Endothelial cell of umbilical vein (primary cell): ENCODE data around the gene ZNF44. TPM values are rescaled to one million over a fixed set of nuclear protein-coding genes. Genes with fewer than 3 reads are reported as not detected.

ENCODE experiments used
- BruUV-seq: library from RNA; stranded (reverse); fragments of 400-500 nt; replicated peaks from 2 replicates; lab custom pipeline; 2021; lab: Mats Ljungman, UMichigan
- CTCF ChIA-PET: fragments of 300-600, 350-600 bp; sonication (Branson Sonifier 250); formaldehyde crosslinking; loops from one replicate; lab custom pipeline; 2021; ENCODE audit warnings: antibody characterized with exemption, inconsistent platforms; lab: Charles Lee
- POLR2A ChIA-PET: fragments of 300-600, 350-600 bp; sonication (Branson Sonifier 250); formaldehyde crosslinking; loops from one replicate; lab custom pipeline; 2021; ENCODE audit warnings: antibody characterized with exemption, inconsistent platforms; lab: Charles Lee
- DNase-seq: peaks from one replicate; pipeline ENCODE4 v3.0.0-alpha.2; 2011; ENCODE audit warnings: low read depth, low spot score
- FAIRE-seq: peaks from 2 replicates; lab custom pipeline; 2011; peaks lifted over from hg19 to GRCh38; lab: Jason Lieb, UNC
- H2AFZ ChIP-seq: 2 replicates; pipeline ENCODE4 v1.6.0; 2012; ENCODE audit warnings: low read depth, low read length, control low read depth, inconsistent platforms
- H3K27ac ChIP-seq: 2 replicates; pipeline ENCODE4 v1.5.1; 2011; ENCODE audit warnings: low read depth, mild to moderate bottlenecking, control low read depth, low read length, moderate library complexity; ENCODE audit not compliant: insufficient read depth
- H3K27me3 ChIP-seq, 2 experiments: 2 replicates each; pipeline versions ENCODE4 v1.6.0 to v1.6.1; 2011; ENCODE audit warnings: low read length in 2 of 2, mixed read lengths in 1 of 2; ENCODE audit not compliant: control insufficient read depth in 2 of 2, insufficient read depth in 2 of 2
- H3K36me3 ChIP-seq, 2 experiments: 2 replicates in 1 of 2; 3 replicates in 1 of 2; pipeline ENCODE4 v1.5.1; 2011; ENCODE audit warnings: low read length in 2 of 2, mild to moderate bottlenecking in 1 of 2, moderate library complexity in 1 of 2; ENCODE audit not compliant: control insufficient read depth in 2 of 2, insufficient read depth in 2 of 2; ENCODE audit errors: extremely low read depth in 1 of 2
- H3K4me1 ChIP-seq: 3 replicates; pipeline ENCODE4 v1.5.1; 2011; ENCODE audit warnings: mild to moderate bottlenecking, low read length; ENCODE audit not compliant: control insufficient read depth, insufficient read depth; ENCODE audit errors: extremely low read depth
- H3K4me2 ChIP-seq: 2 replicates; pipeline ENCODE4 v1.6.1; 2011; ENCODE audit warnings: low read length, control low read depth, mixed read lengths; ENCODE audit not compliant: insufficient read depth
- H3K4me3 ChIP-seq, 3 experiments: fragments of 200-600 bp in 1 of 3; sonication (generic), shearing (Covaris generic) in 1 of 3; replicated peaks in 1 of 3; 2 replicates each; pipeline ENCODE4 v1.5.1; 2011 to 2016; ENCODE audit warnings: control low read depth in 3 of 3, low read length in 3 of 3, mild to moderate bottlenecking in 2 of 3, inconsistent platforms in 1 of 3, low read depth in 1 of 3, moderate library complexity in 1 of 3; ENCODE audit not compliant: insufficient read depth in 1 of 3
- H3K79me2 ChIP-seq: 2 replicates; pipeline ENCODE4 v1.6.0; 2012; ENCODE audit warnings: low read length, inconsistent platforms; ENCODE audit not compliant: control insufficient read depth, insufficient read depth
- H3K9ac ChIP-seq: replicated peaks from 2 replicates; pipeline ENCODE3; 2011; ENCODE audit warnings: low read length, control low read depth; ENCODE audit not compliant: insufficient read depth; ENCODE audit errors: extremely low read depth
- H3K9me1 ChIP-seq: replicated peaks from 3 replicates; pipeline ENCODE4 v1.6.0; 2011; ENCODE audit warnings: mild to moderate bottlenecking, low read length; ENCODE audit not compliant: control insufficient read depth, insufficient read depth; ENCODE audit errors: extremely low read depth
- H3K9me3 ChIP-seq: replicated peaks from 2 replicates; pipeline ENCODE4 v1.5.1; 2012; ENCODE audit warnings: low read length, inconsistent platforms; ENCODE audit not compliant: control insufficient read depth, insufficient read depth
- H4K20me1 ChIP-seq: replicated peaks from 2 replicates; pipeline ENCODE3; 2011; ENCODE audit warnings: mild to moderate bottlenecking, low read length; ENCODE audit not compliant: control insufficient read depth, insufficient read depth; ENCODE audit errors: extremely low read depth
- CTCF ChIP-seq, 2 donors: IDR thresholded peaks; 1 replicate in 1 of 2; 2 replicates in 1 of 2; pipeline ENCODE4 v1.5.1; 2011; ENCODE audit warnings: low read length in 2 of 2, mild to moderate bottlenecking in 2 of 2, moderate library complexity in 2 of 2, control low read depth in 1 of 2, inconsistent platforms in 1 of 2, low read depth in 1 of 2; ENCODE audit not compliant: insufficient read depth in 1 of 2; ENCODE audit errors: extremely low read depth in 1 of 2
- EZH2 ChIP-seq: IDR thresholded peaks from 2 replicates; pipeline ENCODE4 v1.6.1; 2012; ENCODE audit warnings: borderline replicate concordance, low read depth, mild to moderate bottlenecking, moderate library complexity, low read length, inconsistent platforms; ENCODE audit not compliant: severe bottlenecking
- FOS ChIP-seq: IDR thresholded peaks from 2 replicates; pipeline ENCODE4 v1.6.1; 2011; ENCODE audit warnings: mild to moderate bottlenecking, low read length, moderate library complexity, borderline replicate concordance; ENCODE audit not compliant: insufficient read depth
- GATA2 ChIP-seq: IDR thresholded peaks from 2 replicates; pipeline ENCODE4 v1.7.0; 2011; ENCODE audit warnings: low read depth, mild to moderate bottlenecking, moderate library complexity, mixed read lengths, low read length; ENCODE audit not compliant: insufficient read length, insufficient read depth
- JUN ChIP-seq: IDR thresholded peaks from 2 replicates; pipeline ENCODE4 v1.6.1; 2011; ENCODE audit warnings: borderline replicate concordance, low read depth; ENCODE audit not compliant: insufficient read length, insufficient read depth
- MAX ChIP-seq: IDR thresholded peaks from 2 replicates; pipeline ENCODE4 v1.6.1; 2011; ENCODE audit not compliant: insufficient read depth, insufficient read length
- MYC ChIP-seq: IDR thresholded peaks from one replicate; pipeline ENCODE4 v1.6.1; 2011; ENCODE audit warnings: mild to moderate bottlenecking, low read depth, low read length
- POLR2A ChIP-seq: IDR thresholded peaks from 2 replicates; pipeline ENCODE4 v1.6.1; 2012; ENCODE audit warnings: low read depth, mild to moderate bottlenecking, control low read depth, low read length
- POLR2AphosphoS5 ChIP-seq: IDR thresholded peaks from 2 replicates; pipeline ENCODE4 v1.6.1; 2012; ENCODE audit warnings: low read depth, mild to moderate bottlenecking, control low read depth, low read length, moderate library complexity; ENCODE audit not compliant: insufficient read depth
- dilution Hi-C: fragments of 300-500 bp; cut with MboI; formaldehyde crosslinking; loops from one replicate; pipeline ENCODE4 v1.15.0; 2019; ENCODE audit warnings: low sequenced_read_pairs; ENCODE audit not compliant: extremely low pct_ligation_motif_present
- intact Hi-C: fragments of 100-400 bp; cut with micrococcal nuclease; formaldehyde crosslinking; loops from one replicate; pipeline ENCODE4 v1.10.0; 2022
- polyA plus RNA-seq, 4 experiments: library from polyadenylated mRNA; depleted of rRNA in 3 of 4; stranded (reverse) in 3 of 4; unstranded in 1 of 4; fragments of >200 nt; gene quantifications; 2 replicates each; pipeline versions ENCODE4 v1.2.1 to v1.2.3, GENCODE V29; 2011 to 2012; ENCODE audit warnings: missing spikeins in 1 of 4
- total RNA-seq: library from RNA; stranded (reverse); gene quantifications from 2 replicates; pipeline ENCODE4 v1.2.3, GENCODE V29; 2021

The ZNF44 gene
- total and polyA plus RNA-seq, 2 donors (not counting 3 experiments of a cell fraction or from before 2014, with no cell fraction given) = 2.1 to 7.4 TPM

- POLR2A ChIA-PET = no interaction called here
Measured at GRCh38 chr19:12330340-12330739, 35.7 kb upstream of the ZNF44 start.

More at GRCh38 chr19:12330340-12330739, 35.7 kb upstream of the ZNF44 start:
- no TSS peak for BruUV-seq
- no peaks in the 10 kb centered on the region for H3K27me3 ChIP-seq
- no peak overlapping the region for H2AFZ ChIP-seq
- H3K27ac ChIP-seq = no peak overlapping the region
- H3K9ac ChIP-seq = no peak overlapping the region
- CTCF ChIA-PET = no interaction called here
- no peak for DNase-seq
- H3K79me2 ChIP-seq = no peaks in the 10 kb centered on the region
- intact Hi-C loops (no loop called here), dilution Hi-C loops (no loop called here)
- no peaks in the 10 kb centered on the region for H3K4me1 ChIP-seq
- no peaks in the 10 kb centered on the region for H4K20me1 ChIP-seq
- no peaks in the 10 kb centered on the region for H3K9me3 ChIP-seq
- H3K4me3 ChIP-seq = no peak overlapping the region
- no peak overlapping the region for H3K4me2 ChIP-seq
- no peaks in the 10 kb centered on the region for H3K36me3 ChIP-seq
- no peak for TF ChIP-seq EZH2
- no peak for TF ChIP-seq GATA2
- TF ChIP-seq POLR2AphosphoS5 = no peak
- TF ChIP-seq CTCF (IDR thresholded peaks at IDR 0.05; ENCODE audit: extremely low read depth in 1 of 2, insufficient read depth in 1 of 2, low read depth in 1 of 2, low read length in 2 of 2) = no peak
- no peak for TF ChIP-seq FOS
- TF ChIP-seq POLR2A = no peak
- no peak for TF ChIP-seq MYC
- TF ChIP-seq JUN = no peak
- TF ChIP-seq MAX = no peak
- no peaks in the 10 kb centered on the region for H3K9me1 ChIP-seq
- FAIRE-seq = no peak
